ENCODE results near the gene PDCL3.

The PDCL3 gene

DNA sequence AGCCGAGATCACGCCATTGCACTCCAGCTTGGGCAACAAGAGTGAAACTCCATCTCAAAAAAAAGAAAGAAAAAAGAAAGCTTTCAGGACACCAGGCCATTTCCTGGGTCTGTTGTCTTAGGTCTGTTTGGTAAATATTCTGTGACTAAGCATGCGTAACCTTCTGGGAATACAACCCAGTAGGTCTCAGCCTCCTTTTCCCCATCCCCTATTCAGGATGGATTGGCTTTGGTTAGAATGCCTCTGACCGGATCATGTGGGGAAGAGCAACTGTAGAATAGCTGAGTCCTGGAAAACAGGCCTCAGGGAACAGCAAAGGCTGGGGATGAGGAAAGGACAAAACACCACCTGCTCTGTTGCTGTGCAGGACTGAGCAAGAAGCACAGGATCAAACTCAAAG is 1.6 kb upstream of the PDCL3 start:
- FAIRE-seq, result no peak

DNA sequence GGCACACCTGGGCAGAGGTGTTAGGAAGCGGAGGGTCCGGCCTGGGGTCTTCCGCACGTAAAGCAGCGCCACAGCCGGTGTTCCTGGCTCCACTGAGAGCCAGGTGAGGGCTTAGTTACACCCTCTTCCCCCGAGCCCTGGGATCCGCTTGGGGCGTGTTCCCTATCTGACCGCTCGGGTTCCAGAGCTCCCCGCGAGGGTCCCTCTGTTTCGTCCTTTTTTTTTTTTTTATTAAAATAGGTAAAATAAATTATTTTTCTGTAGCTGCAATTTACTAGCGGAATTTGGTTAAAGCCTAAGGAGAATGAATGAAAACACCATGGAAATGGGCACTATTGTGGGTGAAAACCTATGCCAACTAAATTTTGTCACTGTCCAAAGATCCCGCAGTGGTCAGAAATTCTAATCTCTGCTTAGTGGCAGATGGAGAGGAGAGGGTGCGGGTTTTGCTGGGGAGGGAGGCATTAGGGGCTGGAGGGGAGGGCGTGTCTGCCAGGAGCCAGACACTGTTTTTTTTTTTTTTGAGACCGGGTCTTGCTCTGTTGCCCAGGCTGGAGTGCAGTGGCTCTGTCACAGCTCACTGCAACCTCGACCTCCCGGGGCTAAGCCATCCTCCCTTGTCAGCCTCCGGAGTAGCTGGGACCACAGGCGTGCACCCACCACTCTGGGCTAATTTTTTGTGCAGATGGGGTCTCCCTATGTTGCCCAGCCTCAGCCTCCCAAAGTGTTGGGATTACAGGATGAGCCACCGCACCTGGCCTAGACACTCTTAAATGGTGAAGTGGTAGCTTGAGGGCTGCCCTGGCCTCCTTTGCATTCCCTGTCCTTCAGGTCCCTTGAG is 834 bp downstream of the PDCL3 start:
- FAIRE-seq, result no peak

DNA sequence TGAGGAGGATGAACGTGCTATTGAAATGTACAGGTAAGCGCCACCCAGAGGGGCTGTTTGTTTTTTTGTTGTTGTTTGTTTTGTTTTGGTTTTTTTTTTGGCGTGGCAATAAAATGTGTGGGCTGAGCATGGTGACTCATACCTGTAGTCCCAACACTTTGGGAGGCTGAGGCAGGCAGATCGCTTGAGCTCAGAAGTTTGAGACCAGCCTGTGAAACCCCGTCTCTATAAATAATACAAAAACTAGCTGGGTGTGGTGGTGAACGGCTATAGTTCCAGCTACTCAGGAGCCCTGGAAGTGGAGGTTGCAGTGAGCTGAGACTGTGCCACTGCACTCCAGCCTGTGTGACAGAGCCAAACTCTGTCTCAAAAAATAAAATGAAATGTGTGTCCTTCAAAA is 6.2 kb downstream of the PDCL3 start:
- no peak for FAIRE-seq

DNA sequence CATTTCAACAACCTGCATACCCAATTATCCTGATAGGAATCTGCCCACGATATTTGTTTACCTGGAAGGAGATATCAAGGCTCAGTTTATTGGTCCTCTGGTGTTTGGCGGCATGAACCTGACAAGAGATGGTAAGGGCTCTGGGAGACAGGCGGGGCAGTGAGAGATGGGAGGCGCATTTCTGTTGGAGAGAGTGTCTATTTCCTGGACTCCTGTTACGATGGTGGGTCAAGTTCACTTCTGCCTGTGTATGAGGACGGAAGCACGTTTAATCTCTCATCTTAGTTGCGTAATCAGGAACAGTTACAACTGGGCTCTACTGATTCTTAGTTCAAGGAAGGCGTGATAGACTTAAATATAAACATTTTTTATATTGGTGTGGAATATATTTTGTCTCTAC is 8.9 kb downstream of the PDCL3 start:
- no peak for FAIRE-seq

DNA sequence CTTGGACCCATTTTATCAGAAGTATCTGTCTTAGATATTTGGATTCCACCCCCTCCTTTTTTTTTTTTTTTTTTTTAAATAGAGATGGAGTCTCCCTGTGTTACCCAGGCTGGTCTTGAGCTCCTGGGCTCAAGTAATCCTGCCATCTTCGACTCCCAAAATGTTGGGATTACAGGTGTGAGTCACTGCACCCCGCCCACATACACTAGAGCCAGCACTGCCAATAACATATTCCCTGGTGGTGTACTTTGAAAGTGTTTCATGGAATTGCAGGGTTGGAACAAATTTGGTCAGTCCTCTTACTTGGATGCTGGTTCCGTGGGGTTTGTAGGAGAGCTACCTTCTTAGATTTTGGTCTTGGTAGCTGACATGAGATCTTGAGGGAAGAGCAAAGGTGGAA is 15.0 kb downstream of the PDCL3 start:
- FAIRE-seq, result no peak

DNA sequence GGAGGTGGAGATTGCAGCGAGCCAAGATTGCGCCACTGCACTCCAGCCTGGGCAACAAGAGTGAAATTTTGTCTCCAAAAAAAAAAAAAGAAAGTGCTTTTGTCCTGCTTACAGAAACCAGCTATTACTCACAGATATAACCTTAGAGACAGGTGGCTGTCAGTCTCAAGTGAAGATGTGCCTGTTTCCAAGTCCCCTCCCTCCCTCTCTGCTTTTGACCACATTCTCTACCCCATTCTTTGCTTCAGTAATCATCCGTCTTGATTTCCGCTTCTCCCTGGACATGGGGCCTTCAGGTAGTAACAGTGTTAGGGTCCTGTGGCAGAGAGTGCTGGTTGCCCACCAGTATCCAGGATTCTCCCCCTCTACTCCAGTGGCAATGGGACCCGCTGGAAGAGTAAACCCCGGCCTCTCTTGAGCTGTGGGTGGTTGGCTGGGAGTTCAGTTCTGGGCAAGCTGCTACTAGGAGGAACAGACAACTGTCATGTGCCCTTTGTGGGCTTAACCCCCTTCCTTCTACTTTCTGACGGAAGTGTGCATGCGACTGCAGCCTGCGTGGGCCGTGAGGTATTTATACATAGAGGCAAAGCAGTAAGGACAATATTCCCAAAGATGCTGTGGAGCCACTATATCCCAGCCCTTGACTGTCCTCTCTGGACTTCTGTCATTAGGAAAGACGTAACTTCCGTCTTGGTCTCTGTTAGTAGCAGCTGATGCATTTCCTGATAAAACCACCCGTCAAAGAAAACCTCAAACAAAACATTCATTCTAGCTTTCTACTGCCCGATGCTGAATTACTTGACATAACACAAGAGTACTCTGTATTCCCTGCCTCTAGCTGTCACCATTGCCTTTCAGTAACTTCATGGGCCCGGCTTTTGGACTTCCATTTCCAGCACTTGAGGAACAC is 17.8 kb downstream of the PDCL3 start:
- no peak for FAIRE-seq

DNA sequence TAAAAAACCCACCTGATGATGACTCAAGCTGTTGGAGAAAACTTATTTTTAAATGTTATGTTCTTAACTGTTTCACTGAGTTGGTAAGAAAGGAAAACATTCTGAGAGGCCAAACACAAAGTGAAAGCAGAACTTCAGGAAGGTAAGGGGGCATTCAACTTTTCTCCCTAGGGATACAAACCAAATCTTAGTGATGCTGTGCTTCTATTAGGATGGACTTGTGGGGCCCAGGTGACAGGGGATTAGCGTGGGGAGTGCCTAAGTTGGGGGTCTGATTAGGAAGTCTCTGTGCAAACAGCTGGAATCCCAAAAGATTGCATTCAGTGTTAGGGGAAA is 18.5 kb downstream of the PDCL3 start:
- no peak for FAIRE-seq

DNA sequence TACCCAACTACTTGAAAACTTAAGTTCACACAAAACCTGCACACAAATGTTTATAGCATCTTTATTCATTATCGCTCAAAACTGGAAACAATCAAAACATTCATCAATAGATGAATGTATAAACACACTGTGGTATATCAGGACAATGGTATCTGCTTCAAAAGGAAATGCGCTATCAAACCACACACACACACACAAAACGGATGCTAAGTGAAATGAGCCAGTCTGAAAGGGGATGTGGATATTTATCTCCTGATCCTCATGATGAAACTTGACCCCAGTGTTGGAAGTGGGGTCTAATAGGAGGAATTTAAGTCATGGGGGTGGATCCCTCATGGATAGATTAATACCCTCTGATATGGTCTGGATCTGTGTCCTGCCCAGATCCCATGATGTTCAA is 22.0 kb downstream of the PDCL3 start:
- FAIRE-seq, result no peak

DNA sequence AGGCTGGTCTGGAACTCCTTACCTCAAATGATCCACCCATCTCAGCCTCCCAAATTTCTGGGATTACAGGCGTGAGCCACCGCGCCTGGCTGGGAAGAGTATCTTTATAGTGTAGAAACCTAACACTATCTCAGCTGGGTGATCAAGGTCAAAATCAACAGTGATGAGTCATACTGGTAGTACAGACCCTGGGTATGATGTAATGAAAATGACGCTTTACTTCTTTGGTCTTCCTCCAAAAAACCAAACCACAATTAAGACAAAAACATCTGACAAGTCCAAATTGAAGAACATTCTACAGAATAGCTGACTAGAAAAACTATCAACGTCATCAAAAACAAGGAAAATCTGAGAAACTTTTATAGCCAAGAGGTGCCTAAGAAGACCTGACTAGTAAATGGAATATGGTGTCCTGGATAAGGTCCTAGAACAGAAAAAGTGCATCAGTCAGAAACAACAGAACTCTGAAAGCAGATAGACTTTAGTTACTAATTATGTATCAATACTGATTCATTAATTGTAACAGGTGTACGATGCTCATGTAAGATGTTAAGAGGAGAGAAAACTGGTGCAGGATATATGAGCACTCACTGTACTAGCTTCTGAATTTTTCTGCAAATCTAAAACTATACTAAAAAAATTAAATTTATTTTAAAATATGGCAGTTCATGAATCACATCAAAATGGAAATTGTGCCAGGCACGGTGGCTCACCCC is 25.4 kb downstream of the PDCL3 start:
- no peak for FAIRE-seq

DNA sequence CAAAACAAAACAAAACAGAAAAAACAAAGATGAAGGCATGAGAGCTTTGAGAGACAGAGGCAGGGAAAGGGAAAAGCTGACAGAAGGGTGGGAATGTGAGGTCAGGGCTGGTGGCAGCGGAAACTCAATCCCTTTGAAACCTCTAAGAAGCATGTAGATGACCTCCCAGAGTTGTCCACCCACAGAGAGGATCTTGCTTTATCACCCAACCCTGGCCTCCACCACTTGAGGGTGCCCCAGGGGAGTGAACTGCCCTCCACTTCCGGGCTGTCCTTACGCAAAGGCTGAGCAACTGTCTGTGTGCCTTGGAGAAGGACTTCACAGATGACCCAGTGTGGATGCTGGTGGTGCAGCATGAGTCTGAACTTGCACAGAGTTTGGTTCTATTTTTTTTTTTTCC is 26.7 kb downstream of the PDCL3 start:
- no peak for FAIRE-seq

DNA sequence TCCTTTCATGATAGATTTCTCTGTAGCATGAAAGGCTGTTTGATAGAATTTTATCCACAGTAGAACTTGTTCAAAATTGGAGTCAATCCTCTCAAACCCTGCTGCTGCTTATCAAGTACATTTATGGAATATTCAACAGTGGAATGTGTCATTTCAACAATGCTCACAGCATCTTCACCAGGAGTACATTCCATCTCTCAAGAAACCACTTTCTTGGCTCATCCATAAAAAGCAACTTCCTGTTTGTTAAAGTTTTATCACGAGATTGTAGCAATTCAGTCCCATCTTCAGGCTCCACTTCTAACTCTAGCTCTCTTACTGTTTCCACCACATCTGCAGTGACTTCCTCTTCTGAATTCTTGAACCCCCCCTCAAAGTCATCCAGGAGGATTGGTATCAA is 29.4 kb downstream of the PDCL3 start:
- FAIRE-seq, result no peak

DNA sequence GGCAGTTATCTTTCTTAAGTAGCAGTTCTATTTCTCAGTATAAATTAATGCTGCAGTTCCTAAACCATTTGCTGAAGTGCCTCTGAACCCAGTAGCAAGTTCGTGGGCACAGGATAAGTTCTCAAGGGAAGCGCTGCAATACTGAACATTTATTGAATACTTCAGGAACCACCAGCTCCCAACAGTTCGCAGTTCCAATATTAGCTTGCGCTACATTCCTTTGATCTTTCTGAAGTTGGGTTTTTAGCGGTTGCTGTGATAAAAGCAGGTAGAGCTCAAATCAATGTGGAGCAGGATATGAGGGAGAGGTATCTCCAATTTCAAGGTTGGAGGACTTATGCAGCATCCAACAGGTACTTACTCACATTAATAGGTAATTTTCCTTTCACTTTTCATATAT is 33.7 kb downstream of the PDCL3 start:
- FAIRE-seq, result no peak

DNA sequence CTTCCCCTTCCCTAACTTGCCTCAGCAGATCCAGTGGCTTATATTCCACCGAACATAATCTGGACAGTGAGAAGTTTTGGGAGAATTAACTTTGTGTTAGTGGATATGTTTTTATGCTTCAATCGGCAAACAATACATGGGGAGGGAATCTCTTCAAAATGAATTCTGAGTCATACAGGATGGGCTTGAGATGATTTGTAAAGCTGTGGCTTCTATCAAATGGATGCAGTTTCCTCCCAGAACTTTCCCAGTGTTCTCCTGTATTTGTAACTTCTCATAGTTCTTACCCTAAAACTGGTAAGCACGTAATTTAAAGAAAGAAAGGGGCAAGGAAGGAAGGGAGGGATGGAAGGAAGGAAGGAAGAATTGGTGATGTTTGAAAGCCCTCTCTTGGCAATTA is 36.8 kb downstream of the PDCL3 start:
- no peak for FAIRE-seq

DNA sequence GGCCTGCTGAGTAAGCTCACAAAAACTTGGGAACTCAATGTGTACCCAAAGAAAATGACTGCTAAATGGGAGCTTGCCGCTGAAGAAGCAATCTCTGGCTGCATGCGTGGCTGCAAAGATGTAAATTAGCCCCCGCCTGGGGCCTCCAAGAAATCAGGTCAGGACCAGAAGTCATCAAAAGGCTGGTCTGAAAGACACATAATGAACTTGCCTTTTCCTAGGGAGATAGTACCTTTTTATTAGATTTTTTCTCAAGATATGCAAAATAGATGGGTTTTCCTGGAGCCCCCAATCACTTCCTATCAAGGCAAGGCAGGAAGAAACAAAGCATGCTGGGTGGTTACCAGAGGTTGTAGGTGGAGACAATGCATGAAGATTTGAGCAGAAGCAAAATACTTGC is 38.9 kb downstream of the PDCL3 start:
- no peak for FAIRE-seq

DNA sequence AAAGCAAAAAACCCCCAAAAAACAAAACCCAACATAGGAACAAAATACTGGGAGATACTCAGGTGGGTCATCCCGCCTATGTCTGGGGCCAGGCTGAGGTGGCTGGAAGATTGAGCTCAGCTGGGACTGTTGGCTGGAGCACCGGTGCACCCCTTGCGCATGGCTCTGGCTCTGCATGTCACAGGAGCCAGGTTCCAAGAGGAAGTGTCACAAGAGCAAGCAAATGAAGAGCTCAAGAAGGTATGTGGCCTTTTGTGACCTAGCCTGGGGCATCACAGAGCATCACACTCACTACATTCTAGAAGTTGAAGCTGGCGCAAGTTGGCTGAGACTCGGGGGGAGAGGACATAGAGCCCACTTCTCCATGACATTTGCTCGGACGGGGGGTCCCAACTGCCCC is 40.6 kb downstream of the PDCL3 start:
- FAIRE-seq, result no peak

DNA sequence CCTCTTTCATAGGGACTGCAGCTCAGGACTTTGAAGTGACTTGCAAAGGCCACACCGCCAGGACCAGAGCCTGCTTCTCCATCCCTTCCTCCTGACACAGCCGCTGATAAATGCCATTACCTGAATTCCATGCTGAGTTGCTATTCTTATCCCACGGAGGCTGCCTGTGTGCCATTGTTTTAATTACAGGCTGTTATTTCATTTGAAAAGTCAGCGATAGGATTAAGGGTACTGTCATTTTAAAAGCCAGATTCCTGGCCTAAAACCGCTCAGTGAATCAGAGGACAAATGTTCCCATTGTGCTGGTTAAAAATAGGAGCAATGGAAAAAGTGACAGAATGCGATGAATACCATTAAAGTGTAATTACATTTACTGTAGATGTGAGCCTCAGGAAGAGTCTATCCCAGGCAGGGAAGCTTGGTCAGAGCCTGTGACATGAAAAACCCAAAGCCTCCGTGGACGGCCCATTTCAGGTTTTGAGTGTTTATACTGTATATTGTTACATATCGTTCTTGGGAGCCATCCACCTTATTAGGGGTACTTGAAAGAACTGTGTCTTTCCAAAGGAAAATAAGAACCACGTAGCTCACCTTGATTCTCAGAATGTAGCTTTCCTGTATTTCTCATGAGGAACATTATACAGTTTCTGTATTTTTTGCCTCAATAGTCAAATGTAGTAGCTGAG is 41.3 kb downstream of the PDCL3 start:
- no peak for FAIRE-seq

DNA sequence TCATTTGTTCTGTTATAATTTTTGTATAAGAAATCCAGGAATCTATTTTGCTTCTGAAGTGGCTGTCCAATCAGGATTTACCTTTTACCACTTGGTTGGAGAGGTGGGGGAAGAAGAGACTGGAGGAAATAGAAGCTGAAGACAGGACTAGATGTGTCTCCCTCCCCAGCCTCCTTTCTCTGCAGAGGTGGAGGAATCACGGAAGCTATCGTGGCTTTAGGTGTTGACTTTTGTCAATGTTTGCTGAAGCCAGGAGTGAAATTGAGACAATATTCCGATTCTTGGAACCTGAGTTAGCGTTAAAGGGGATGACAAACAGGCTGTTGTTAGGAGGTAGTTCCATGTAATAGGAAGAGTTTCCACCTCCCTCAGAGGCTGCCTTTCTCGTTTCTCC is 43.5 kb downstream of the PDCL3 start:
- FAIRE-seq, result no peak

DNA sequence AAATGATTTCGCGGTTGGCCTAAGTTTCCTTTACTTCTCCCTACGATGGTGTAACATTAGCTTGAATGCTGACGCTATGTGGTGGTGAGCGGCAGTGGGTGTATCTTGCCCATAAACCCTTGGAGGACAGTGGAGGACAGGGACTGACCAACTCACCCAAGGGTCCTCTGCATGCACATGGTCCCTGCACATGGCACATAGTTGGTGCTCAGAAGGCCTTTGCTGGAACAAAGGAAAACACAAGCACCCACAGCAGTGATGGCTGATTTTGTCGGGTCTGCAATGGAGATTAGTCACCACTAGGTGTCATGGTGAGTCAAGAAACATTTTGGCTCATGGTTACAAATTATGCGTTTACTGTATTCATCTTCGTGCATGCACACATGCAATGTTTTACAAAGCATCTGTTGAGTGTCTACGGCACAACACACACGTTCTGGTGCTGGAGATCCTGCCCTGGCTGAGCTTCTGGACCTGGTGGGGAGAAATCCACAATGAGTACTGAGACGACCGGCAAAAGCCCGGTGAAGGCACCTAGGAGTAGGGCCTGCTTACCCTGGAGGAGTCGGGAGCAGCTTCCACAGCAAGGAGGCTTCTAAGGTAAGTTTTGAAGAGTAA is 44.0 kb downstream of the PDCL3 start:
- peak; percentile 49 for FAIRE-seq

DNA sequence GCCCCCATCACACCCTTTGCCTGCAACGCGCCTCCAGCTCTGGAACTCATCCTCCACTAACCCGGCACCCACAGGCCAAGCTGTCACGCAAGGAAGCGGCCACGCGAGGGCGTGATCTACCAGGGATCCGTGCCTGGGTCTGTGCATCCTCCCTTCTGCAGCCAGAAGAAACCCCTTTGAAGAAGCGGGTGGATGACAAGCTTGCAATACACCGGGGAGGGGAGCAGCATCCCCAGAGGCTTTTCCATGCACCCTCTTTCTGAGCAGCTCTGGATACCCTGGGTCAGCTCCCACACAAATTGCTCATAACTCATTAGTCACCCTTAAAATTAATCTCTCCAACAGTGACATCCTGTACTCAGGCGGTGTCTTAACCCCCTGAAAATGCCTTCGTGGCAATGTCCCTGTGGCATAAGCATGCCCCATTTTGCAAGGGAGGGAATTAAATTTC is 47.6 kb downstream of the PDCL3 start:
- FAIRE-seq, result no peak

DNA sequence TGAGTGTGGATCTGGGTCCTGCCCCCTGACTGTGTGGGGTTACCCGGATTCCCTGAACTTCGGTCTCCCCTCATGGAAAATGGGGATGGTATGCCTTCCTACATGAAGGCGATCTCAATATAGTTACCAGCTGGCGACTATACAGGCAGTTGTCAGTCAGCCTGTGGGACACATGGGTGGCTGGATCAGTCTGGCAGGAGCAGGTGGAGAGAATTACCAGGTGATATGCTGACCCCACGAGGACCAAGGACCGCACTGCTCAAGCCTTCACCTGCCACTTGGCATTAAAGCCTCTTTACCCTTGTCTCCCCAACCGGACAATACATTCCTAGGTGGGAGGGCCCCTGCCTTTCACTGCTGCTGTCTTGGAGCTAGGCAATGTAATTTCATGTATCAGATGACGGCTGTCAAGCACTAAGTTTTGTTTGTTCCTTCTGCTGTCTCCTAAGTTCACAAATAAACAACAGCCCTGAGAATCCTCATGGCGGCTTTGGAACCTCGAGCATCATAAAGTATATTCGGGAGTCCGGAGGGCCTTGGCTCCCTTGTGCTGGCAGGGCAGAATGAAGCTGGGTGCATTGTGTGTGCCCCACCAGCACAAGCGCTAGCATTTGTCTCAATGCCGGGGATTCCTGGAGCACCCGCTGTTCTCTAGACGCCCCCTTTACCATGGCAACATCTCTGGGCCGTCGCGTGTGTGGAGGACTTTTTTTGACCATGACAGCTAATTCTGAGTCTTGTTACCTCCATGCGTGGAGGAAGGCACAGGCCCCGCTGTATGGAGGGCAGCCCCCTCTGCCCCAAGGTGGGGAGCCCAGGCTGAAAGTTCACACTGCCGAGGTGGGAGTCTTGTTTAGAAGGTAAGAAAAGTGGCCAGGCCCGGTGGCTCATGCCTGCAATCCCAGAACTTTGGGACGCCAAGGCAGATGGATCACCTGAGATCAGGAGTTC is 48.6 kb downstream of the PDCL3 start:
- no peak for FAIRE-seq

DNA sequence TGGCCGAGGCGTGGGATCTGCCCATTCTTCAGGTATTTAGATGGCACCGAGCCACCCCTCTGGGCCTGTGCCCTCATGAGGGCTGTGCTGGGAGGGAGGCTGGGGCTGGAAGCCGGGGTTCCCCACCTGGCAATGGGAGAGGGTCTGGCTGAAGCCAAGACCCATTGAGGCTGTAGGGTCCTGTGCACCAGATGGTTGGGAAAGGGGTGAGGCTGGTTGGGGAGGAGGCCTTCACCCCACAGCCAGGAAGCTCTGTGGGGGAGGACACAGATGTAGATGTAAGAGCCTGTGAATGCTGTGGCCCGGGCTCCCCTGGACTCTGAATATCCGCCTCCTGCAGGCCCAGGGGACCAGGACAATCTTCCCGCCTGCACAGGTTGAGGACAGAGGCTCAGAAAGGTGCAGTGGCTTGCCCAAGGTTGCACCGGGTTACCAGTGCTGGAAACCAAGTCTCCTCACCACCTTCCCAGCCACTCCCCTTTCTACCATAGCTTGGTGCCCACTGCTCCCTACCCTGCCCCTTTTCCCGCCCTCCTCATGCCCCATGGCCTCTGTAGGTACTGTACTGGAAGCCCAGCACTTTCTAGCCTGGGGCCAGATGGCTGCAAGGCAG is 49.7 kb downstream of the PDCL3 start:
- no peak for FAIRE-seq
